ENCODE data around the gene KRTAP10-7.
"Not testable (repeated sequence)": the region's sequence is repeated elsewhere in the genome, so short reads cannot be mapped to it uniquely, and the experiment has no call there.

Gene KRTAP10-7

DNA sequence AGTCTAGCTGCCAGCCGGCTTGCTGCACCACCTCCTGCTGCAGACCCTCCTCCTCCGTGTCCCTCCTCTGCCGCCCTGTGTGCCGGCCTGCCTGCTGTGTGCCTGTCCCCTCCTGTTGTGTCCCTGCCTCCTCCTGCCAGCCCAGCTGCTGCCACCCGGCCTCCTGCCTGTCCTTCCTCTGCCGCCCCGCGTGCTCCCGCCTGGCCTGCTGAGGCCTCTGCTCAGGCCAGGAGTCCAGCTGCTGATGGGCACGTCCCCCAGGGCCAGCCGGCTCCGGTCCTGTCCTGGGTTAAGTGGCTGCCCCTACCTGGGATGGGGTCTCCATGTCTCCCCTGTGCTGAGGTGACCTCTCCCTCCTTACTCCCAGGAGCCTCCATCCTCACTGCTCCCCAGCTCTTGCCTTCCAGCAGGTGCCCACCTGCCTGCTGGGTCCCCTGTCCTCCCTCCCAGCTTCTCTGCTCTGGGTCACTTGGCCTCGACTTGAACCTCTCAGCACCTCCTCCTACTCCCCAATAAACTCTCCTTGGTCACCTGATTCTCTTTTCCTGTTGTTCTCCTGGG lies 12.4 kb downstream of the KRTAP10-7 start:
- no peak for DNase-seq

DNA sequence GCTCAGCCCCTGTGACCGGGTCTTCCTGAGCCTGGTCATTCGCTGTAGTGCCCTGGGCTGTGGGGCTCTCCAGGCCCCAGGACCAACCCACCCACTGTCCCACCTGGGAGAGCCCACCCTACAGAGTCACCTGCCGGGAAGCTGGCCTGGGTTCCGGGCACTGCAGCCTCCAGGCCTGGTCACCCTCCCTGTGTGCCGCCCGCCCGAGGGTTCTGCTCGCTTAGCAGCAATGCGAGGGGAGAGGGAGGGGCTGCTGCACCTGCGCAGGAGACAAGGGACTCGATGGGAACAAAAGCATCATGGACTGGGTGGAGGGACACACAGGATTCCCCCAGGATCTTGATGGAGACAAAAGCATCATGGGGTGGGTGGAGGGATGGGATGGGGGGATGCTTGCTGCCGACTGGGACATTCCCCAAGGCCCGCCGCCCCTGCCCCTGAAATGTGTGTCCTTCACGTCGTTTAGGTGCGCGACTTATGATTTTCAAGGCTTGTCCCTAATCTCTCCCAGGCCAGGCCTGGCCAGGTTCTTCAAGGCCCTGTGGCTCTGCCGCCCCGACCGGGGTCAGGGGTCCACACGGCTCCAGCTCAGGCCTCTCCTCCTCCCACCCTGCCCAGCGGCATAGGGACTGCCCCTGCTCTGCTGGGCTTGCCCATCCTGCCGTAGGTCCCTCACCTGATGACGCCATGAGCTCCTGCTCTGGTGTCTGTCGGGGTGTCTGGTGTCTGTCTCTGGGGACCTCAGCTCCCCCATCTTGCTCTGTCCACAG lies 13.2 kb downstream of the KRTAP10-7 start:
- no peak for DNase-seq

DNA sequence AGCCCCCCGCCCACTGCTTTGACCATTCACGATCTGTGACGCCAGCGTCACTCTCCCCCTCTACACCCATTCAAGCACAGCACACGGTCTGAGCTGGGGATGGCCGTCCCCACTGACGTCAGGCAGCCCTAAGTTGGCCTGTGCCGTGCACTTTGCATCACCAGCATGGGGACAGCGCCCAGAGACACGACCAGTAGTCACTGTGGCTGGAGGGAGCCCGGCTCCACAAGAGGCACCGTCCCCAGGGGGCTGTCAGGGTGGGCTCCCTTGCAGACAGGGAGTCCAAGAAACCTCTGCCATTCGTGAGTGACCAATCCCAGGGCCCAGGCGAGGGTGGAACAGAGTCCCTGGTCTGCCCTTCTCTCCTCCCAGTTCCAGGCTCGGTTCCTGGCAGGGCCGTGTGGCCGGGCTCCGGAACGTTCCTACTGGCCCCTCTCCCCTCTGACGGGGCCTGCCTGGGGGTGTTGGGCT lies 13.8 kb downstream of the KRTAP10-7 start:
- no peak for DNase-seq

DNA sequence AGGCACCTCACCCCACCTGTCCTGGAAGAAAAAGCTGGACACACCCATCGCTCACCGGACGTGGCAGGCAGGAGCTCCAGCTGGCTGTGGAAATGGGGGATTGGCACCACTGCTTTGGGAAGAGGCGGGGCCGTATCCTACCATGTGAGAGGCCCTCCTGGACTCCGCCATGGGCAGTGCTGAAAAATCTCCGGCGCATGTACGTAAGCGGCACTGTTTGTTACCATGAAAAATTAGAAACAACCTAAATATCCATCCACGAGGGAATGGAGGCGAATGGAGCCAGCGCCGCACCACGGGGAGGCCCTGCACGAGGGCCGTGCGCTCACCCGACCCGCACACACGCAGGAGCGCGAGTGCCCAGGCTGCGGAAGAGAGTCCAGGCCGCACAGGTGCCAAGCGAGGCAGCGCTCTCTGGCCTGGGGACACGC lies 14.6 kb downstream of the KRTAP10-7 start:
- DNase-seq: no peak

DNA sequence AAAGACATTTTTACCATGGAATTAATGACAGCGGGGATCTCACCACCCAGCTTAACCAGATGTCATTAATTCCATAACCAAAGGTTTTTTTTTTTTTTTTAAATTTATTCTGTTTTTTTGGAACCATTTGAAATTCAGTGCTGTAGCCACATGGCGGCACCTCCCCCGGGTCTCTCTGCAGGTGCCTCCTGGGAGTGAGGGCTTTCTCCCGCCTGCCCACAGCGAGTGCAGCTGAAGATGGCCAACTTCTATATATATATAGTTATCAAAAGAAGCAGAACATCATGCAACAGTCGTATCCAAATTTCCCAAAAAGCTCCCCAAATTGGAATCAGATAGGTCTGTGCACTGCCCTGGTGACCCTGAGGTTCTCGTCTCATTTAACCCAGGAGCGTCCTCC lies 15.1 kb downstream of the KRTAP10-7 start:
- no peak for DNase-seq

DNA sequence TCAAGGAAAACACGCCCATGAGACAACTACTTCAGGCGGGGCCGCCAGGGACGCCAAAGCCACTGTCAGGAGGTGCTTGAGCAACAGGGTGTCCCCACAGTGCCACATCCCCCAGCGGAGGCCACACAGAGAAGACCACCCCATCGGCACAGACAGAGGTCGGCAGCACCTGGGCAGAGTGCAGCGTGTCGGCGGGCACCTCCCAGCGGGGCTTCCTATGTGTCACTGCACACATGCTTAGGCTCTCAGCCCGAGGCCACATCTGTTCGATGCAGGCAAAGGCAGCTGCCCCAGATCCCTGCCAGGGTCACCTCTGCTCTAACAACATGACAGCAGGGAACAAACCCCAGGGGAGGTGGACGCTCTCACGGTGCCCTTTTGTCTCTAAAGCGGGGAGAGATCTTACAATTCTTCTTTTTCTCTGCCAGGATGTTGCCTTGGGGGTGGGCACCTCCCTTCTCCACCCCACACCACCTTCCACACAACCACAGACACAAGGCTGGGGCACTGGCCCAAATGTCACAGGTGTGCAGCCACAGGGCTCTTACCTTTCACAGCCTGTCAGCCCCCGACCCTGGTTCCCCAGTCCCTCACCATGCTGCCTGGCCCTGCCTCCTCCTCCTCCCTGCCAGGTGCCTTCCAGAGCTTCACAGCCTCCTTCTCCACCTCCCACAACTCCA lies 15.7 kb downstream of the KRTAP10-7 start:
- DNase-seq: no peak

DNA sequence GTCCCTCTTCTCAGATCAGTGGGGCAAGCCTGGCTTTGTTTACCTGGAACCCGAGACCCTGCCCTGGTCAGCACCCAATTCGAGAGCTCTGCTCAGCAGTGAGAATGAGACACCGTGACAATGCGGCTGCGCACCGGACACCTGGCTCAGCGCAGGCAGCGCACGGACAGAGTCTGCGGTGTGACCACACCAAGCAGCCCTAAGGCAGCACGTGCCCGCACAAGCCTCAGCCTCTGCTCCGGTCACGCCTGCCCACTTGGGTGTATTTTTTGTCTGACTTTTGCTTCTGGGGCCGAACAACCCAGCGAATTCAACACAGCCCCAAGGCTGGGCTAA lies 16.2 kb downstream of the KRTAP10-7 start:
- DNase-seq: no peak

DNA sequence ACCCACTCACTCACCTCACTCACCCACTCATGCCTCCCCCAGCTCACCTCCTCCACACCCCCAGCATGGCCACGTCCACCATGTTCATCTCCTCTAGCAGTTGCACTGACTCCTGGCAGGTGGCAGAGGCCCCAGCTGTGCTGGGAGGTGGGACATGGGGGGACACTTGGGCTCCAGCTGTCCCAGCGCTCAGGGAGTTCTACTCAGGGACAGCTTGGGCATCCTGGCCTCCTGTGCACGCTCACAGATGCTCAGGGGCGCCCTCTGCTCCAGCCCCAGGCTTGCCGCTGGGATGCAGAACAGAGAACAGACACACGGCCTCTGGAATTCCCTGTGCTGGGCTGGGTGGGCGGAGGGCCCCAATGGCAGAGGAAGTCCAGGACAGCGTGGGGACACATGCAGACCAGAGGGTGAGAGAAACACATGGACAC lies 16.7 kb downstream of the KRTAP10-7 start:
- DNase-seq: no peak

DNA sequence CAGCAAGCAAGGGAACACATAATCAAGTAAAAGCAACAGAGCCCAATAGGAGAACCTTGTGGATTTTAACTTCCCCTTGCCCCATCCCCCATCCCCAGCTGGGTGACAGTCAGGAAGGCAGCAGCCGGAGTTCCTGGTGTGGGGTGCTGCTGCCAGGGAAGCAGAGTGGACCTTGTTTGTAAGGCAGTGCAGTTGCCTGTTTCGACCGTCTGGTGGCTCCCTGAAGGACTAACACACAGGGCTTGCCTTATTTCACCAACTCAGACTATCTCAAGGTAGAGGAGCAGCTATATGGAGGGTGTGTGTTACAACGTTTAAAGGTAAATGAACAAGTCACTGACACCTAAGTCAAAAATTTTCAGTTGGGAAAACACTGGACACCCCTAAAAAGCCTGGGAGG lies 18.1 kb downstream of the KRTAP10-7 start:
- no peak for DNase-seq

DNA sequence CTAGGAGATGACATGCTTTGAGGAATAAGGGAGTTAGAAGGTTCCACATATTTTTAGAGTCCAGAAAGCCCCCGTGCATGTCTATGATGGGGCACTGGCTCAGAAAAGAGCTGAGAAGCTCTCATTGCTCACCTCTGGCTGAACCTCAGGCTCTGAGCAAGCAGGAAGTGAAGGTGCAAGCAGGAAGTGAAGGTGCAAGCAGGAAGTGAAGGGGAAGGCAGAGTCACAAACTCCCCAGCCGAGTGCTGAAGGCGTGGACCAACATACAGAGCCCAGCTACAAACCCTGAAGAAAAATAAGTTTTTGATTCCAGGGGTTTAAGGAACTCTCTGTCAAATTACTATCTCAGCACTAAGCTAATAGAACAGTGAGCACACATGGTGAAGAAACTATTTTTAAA lies 18.5 kb downstream of the KRTAP10-7 start:
- DNase-seq: no peak

DNA sequence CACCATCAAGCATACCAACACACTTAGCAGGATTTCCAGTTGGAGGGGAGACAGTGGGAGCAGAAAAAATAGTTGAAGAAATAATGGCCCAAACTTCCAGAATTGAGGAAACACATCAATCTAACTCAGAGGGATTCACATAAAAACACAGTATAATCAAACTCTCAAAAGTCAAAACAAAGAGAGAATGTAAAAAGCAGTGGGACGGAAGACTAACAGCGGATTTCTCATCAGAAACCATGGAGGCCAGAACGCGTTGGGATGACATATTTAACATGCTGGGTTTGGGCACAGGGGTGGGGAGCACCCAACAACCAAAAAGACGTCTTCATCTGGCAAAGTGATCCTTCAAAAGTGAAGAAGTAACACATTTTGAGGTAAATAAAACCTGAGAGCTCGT lies 19.5 kb downstream of the KRTAP10-7 start:
- DNase-seq: no peak

DNA sequence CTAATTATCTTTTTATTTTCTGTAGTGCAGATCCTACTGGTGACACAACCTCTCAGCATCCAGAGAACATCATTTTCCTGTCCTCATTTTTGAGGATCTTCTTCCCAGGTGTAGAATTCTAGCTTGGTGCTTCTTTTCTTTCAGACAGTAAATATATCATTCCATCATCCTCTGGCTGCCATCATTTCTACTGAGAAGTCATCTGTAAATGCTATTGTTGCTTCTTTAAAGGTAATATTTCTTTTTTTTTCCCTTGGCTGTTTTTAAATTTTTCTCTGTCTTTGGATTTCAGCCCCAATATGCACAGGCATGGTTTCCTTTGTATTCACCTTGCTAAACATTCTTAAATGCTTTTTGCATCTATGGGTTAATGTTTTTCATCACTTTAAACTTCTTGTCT lies 23.2 kb downstream of the KRTAP10-7 start:
- no peak for DNase-seq

DNA sequence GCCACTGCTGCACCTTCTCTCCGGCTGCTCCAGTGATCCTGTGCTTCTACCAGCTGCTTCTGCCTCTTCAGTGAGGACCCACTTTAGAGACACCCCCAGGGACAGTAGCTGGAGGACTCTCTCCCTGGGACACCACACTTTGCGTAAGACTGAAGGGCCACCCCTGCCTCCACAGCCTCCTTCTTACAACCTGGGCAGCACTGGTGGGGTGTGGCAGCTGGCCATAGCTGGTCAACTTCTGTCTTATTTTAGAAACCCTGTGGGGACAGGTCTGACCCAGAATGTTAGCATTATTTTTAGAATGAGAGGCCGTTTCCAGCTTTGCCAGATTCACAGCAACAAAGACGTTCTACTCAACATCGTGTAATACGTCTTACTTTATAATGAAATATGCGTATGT lies 25.4 kb downstream of the KRTAP10-7 start:
- DNase-seq: no peak

DNA sequence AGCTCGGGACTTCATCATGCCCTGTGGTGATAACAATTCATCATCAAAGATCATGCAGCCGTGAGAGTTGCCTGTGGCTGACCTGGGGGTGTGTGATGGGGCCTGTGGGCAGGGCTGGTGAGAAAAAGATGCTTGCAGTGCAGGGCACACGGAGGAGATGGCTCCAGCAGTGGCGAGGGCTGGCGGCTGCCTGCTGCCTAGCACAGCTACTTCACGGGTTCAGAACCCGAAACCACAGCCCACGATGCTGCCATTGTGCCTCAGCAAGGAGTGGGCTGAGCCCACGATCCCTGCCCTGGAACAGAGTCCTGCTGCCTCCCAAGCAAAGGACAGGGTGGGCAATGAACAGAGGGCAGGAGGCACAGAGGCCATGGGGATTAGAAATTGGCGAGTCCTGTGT lies 25.9 kb downstream of the KRTAP10-7 start:
- no peak for DNase-seq

DNA sequence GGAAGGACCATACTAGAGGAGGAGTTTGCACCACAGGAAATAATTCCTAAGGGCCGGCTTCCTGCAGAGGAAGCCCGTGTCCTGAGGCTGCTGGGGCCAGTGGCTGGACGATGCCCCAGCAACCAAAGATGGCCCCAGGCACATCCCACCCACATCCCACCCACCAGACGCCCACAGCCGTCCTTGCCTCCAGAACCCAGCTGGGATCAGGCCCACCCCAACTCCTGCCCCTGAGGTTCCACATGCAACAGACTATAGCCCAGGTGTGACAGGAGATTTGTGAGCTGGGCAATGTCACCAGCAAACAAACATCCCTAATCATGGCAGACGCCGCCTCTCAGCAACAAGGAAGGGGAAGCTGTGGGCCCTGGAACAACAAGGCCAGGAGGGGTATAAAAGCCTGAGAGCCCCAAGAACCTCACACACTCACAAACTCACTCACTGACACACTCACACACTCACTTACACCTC lies 26.3 kb downstream of the KRTAP10-7 start, which contains the start of gene KRTAP10-9:
Gene KRTAP10-9 (plus strand): TSS at position 421 of the 471 bp plus-strand sequence. CDS start 79 bp downstream, outside the sequence.
- no peak for DNase-seq

DNA sequence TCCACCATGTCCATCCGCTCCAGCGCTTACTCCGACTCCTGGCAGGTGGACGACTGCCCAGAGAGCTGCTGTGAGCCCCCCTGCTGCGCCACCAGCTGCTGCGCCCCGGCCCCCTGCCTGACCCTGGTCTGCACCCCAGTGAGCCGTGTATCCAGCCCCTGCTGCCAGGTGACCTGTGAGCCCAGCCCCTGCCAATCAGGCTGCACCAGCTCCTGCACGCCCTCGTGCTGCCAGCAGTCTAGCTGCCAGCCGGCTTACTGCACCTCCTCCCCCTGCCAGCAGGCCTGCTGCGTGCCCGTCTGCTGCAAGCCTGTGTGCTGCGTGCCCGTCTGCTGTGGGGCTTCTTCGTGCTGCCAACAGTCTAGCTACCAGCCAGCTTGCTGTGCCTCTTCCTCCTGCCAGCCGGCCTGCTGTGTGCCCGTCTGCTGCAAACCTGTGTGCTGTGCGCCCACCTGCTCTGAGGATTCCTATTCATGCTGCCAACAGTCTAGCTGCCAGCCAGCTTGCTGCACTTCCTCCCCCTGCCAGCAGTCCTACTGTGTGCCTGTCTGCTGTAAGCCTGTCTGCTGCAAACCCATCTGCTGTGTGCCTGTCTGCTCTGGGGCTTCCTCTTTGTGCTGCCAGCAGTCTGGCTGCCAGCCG lies 26.9 kb downstream of the KRTAP10-7 start:
- DNase-seq: not testable (repeated sequence)

DNA sequence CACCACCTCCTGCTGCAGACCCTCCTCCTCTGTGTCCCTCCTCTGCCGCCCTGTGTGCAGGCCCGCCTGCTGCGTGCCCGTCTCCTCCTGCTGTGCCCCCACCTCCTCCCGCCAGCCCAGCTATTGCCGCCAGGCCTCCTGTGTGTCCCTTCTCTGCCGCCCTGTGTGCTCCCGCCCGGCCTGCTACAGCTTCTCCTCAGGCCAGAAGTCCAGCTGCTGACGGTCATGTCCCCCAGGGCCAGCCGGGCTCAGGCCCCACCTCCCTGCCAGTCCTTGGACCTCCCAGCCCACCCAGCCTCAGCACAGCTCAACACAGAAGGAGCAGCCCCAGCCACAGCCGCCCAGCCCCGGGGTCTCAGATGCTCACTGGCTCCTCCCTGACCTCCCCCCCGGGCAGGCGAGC lies 27.4 kb downstream of the KRTAP10-7 start:
- DNase-seq: not testable (repeated sequence)

DNA sequence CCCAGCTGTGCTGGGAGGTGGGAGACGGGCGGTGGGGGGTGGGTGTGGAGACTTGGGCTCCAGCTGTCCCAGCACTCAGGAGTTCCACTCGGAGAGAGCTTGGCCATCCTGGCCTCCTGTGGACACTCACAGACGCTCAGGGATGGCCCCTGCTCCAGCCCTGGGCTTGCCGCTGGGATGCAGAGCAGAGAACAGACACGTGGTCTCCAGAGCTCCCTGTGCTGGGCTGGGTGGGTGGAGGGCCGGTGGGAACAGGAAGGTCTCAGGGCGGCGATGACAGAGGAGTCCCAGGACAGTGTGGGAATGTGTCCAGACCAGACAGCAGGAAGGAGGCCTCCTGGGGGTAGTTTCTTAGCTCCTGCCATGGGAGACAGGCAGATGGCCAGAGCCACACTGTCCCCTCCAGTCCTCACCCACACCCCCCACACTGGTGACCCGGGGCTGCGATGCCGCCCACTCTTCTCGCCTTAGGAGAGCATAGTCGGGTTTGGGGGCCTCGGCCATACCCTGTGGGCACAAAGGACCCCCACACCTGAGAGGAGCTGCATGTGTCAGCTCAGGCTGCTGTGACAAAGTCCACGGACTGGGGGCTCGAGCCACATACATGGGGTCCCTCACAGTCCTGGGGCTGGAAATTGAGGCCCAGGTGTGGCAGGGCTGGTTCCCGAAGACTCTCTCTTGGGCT lies 28.5 kb downstream of the KRTAP10-7 start:
- DNase-seq: no peak

DNA sequence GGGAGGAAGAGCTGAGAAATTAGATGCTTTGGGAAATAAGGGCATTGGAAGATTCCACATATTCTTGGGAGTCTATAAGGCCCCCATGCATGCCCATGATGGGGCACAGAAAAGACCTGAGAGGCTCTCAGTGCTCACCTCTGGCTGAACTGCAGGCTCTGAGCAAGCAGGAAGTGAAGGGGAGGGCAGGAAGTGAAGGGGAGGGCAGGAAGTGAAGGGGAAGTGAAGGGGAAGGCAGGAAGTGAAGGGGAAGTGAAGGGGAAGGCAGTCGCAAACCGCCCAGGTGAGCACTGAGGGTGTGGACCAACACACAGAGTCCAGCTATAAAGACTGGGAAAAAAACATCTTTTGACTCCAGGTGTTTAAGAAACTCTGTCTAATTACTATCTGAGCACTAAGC lies 30.0 kb downstream of the KRTAP10-7 start:
- DNase-seq: no peak

DNA sequence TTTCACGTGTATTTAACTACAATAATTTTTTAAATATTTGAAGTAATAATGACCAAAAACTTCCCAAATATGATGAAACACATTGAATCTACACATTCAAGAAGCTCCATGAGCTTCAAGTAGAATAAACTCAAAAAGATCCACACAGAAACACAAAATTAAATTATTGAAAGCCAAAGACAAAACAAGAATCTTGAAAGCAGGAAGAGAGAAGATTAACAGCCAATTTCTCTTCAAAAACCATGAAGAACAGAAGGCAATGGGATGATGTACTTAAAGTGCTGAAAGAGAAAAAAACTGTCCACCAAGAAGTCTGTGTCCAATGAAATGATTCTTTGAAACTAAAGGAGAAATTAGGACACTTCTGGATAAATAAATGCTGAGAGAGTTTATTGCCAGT lies 31.7 kb downstream of the KRTAP10-7 start:
- no peak for DNase-seq

DNA sequence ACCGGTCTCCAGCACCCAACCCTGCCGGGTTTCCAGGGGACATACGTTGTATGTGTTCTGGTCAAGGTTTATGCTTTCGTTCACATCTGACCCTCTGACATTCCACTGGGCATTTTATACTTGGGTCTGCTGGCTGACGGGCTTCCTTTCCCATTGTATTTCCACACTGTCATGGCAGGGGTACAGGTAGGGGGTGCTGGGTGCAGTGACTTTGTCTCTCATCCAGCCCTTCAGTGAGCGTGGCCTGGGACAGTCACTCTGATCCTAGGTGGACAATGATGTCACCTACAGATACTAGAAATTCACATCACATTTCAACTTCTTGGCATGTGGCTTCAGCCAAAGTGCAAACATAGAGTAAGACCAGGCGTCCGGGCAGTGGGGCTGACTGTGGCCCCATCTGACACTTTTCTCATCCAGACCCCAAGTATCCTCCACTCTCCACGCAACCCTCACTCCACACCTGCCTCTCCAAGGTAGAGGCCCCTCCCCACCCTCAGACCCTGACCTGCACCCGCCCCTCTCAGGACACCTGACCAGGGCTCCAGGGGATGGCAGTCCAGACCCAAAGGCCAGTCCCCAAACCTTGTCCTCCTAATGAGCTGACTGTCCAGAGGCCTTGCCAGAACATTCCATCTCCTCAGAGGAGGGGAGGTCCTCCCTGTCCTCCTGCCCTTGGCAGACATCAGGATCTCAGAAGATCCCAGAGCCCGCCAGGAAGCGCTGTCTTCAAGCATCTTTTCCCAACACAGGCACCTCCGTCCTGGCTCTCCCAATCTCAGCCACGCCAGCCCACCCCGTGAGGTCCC lies 36.0 kb downstream of the KRTAP10-7 start:
- DNase-seq: no peak

Data from T1000 (cell line).